Measurements from ENCODE around the gene MRFAP1. TPM values are rescaled to one million over a fixed set of nuclear protein-coding genes. Genes with fewer than 3 reads are reported as not detected.

The MRFAP1 gene
- total RNA-seq: 100 to 1,000 TPM; 185 to 378 (median 303) TPM

GRCh38 chr4:6640292-6641163 is at the start of gene MRFAP1:
TSS of gene MRFAP1 (plus strand) at chr4:6640685. CDS start at chr4:6640863, 178 bp downstream.
- WGBS, 10 experiments: 0% methylated on average over 1 to 35 of the region's 90 CpGs; no CpG with 5 or more reads in 3 of the 10 experiments
- H3K4me1 ChIP-seq (replicated peaks in 1 of 2): peaks cover 10 to 15% of the 10 kb centered on the region in 2 donors
- peak; percentile 78 to 93 (median 84) for ATAC-seq (replicated peaks in 6 of 8)
- H3K4me3 ChIP-seq: peak within 1 kb of the TSS; percentile 62 to 74 (median 69)
- in situ Hi-C loops (cut with MboI; ENCODE audit: low pct_unique_long_range_greater_than_20kb in 2 of 9, low sequenced_read_pairs in 9 of 9, unreplicated experiment in 9 of 9): no loop called here
- H3K27ac ChIP-seq: peak within 1 kb of the TSS; percentile 81 to 93

- no peak overlapping the region for H3K27ac ChIP-seq
- 43 to 92% (median 70%) methylated on average over 1 to 2 of the region's 9 CpGs; no CpG with 5 or more reads in 6 of the 10 experiments for WGBS, 10 experiments
- in situ Hi-C loops (cut with MboI; ENCODE audit: low pct_unique_long_range_greater_than_20kb in 2 of 9, low sequenced_read_pairs in 9 of 9, unreplicated experiment in 9 of 9): no loop called here
- ATAC-seq (replicated peaks in 6 of 8): peak in 7 of 8 experiments; percentile 11 to 87 (median 58)
- no peak overlapping the region for H3K4me3 ChIP-seq
- H3K4me1 ChIP-seq (replicated peaks in 1 of 2): no peaks in the 10 kb centered on the region
Measured at GRCh38 chr4:6591313-6591712, 49.2 kb upstream of the MRFAP1 start.

GRCh38 chr4:6591781-6592180 is 48.7 kb upstream of the MRFAP1 start:
- WGBS, 10 experiments: 0 to 100% (median 36%) methylated on average over 1 to 3 of the region's 9 CpGs; no CpG with 5 or more reads in 6 of the 10 experiments
- Histone ChIP-seq H3K4me3 (no peak overlapping the region), H3K4me1 (replicated peaks in 1 of 2) (no peaks in the 10 kb centered on the region), H3K27ac (no peak overlapping the region)
- ATAC-seq (replicated peaks in 6 of 8): peak in 1 of 8 experiments; percentile 21
- in situ Hi-C loops (cut with MboI; ENCODE audit: low pct_unique_long_range_greater_than_20kb in 2 of 9, low sequenced_read_pairs in 9 of 9, unreplicated experiment in 9 of 9): no loop called here

GRCh38 chr4:6592804-6593563 is 47.5 kb upstream of the MRFAP1 start:
- Histone ChIP-seq H3K27ac (no peak overlapping the region), H3K4me3 (no peak overlapping the region), H3K4me1 (replicated peaks in 1 of 2) (no peaks in the 10 kb centered on the region)
- WGBS, 10 experiments: 86 to 100% (median 90%) methylated on average over 1 to 4 of the region's 16 CpGs; no CpG with 5 or more reads in 5 of the 10 experiments
- in situ Hi-C loops (cut with MboI; ENCODE audit: low pct_unique_long_range_greater_than_20kb in 2 of 9, low sequenced_read_pairs in 9 of 9, unreplicated experiment in 9 of 9): no loop called here
- ATAC-seq (replicated peaks in 6 of 8): no peak

- in situ Hi-C loops (cut with MboI; ENCODE audit: low pct_unique_long_range_greater_than_20kb in 2 of 9, low sequenced_read_pairs in 9 of 9, unreplicated experiment in 9 of 9): no loop called here
- WGBS, 10 experiments: 95 to 100% (median 100%) methylated on average over 1 to 8 of the region's 22 CpGs; no CpG with 5 or more reads in 7 of the 10 experiments
- ATAC-seq (replicated peaks in 6 of 8): no peak
- H3K4me3 ChIP-seq: no peak overlapping the region
- H3K27ac ChIP-seq: no peak overlapping the region
- H3K4me1 ChIP-seq (replicated peaks in 1 of 2): no peaks in the 10 kb centered on the region
Measured at GRCh38 chr4:6594341-6594740, 46.1 kb upstream of the MRFAP1 start.

GRCh38 chr4:6594826-6595355 is 45.6 kb upstream of the MRFAP1 start:
- Histone ChIP-seq H3K4me3 (no peak overlapping the region), H3K27ac (no peak overlapping the region), H3K4me1 (replicated peaks in 1 of 2) (no peaks in the 10 kb centered on the region)
- WGBS, 10 experiments: 67 to 89% (median 84%) methylated on average over 1 to 5 of the region's 7 CpGs; no CpG with 5 or more reads in 6 of the 10 experiments
- in situ Hi-C loops (cut with MboI; ENCODE audit: low pct_unique_long_range_greater_than_20kb in 2 of 9, low sequenced_read_pairs in 9 of 9, unreplicated experiment in 9 of 9): no loop called here
- peak in 2 of 8 experiments; percentile 12 to 27 for ATAC-seq (replicated peaks in 6 of 8)

GRCh38 chr4:6595897-6596537 is 44.5 kb upstream of the MRFAP1 start:
- no peak overlapping the region for H3K4me3 ChIP-seq
- ATAC-seq (replicated peaks in 6 of 8): peak in 3 of 8 experiments; percentile 63 to 77 (median 73)
- in situ Hi-C loops (cut with MboI; ENCODE audit: low pct_unique_long_range_greater_than_20kb in 2 of 9, low sequenced_read_pairs in 9 of 9, unreplicated experiment in 9 of 9): no loop called here
- whole genome bisulfite sequencing, 10 experiments: 25 to 70% (median 39%) methylated on average over 2 to 3 of the region's 16 CpGs; no CpG with 5 or more reads in 7 of the 10 experiments
- H3K4me1 ChIP-seq (replicated peaks in 1 of 2): no peaks in the 10 kb centered on the region
- no peak overlapping the region for H3K27ac ChIP-seq

GRCh38 chr4:6596948-6597347 is 43.5 kb upstream of the MRFAP1 start:
- 100% methylated on average over 1 of the region's 17 CpGs; no CpG with 5 or more reads in 8 of the 10 experiments for WGBS, 10 experiments
- ATAC-seq (replicated peaks in 6 of 8): no peak
- H3K4me3 ChIP-seq: no peak overlapping the region
- no peak overlapping the region for H3K27ac ChIP-seq
- in situ Hi-C loops (cut with MboI; ENCODE audit: low pct_unique_long_range_greater_than_20kb in 2 of 9, low sequenced_read_pairs in 9 of 9, unreplicated experiment in 9 of 9): no loop called here
- no peaks in the 10 kb centered on the region for H3K4me1 ChIP-seq (replicated peaks in 1 of 2)

- Histone ChIP-seq H3K4me3 (no peak overlapping the region), H3K4me1 (replicated peaks in 1 of 2) (no peaks in the 10 kb centered on the region), H3K27ac (no peak overlapping the region)
- WGBS, 10 experiments: 38 to 100% (median 94%) methylated on average over 1 to 7 of the region's 10 CpGs; no CpG with 5 or more reads in 3 of the 10 experiments
- in situ Hi-C loops (cut with MboI; ENCODE audit: low pct_unique_long_range_greater_than_20kb in 2 of 9, low sequenced_read_pairs in 9 of 9, unreplicated experiment in 9 of 9): no loop called here
- ATAC-seq (replicated peaks in 6 of 8): no peak
Measured at GRCh38 chr4:6598127-6598526, 42.4 kb upstream of the MRFAP1 start.

GRCh38 chr4:6598641-6599040 is 41.8 kb upstream of the MRFAP1 start:
- 59 to 100% (median 74%) methylated on average over 1 to 9 of the region's 13 CpGs; no CpG with 5 or more reads in 5 of the 10 experiments for WGBS, 10 experiments
- in situ Hi-C loops (cut with MboI; ENCODE audit: low pct_unique_long_range_greater_than_20kb in 2 of 9, low sequenced_read_pairs in 9 of 9, unreplicated experiment in 9 of 9): no loop called here
- no peak for ATAC-seq (replicated peaks in 6 of 8)
- H3K4me1 ChIP-seq (replicated peaks in 1 of 2): no peaks in the 10 kb centered on the region
- no peak overlapping the region for H3K4me3 ChIP-seq
- H3K27ac ChIP-seq: no peak overlapping the region

- Histone ChIP-seq H3K4me3 (no peak overlapping the region), H3K27ac (no peak overlapping the region), H3K4me1 (replicated peaks in 1 of 2) (no peaks in the 10 kb centered on the region)
- 60 to 100% (median 85%) methylated on average over 1 to 2 of the region's 10 CpGs; no CpG with 5 or more reads in 4 of the 10 experiments for WGBS, 10 experiments
- in situ Hi-C loops (cut with MboI; ENCODE audit: low pct_unique_long_range_greater_than_20kb in 2 of 9, low sequenced_read_pairs in 9 of 9, unreplicated experiment in 9 of 9): no loop called here
- no peak for ATAC-seq (replicated peaks in 6 of 8)
Measured at GRCh38 chr4:6601661-6602250, 38.7 kb upstream of the MRFAP1 start.

GRCh38 chr4:6602289-6602688 is 38.2 kb upstream of the MRFAP1 start:
- in situ Hi-C loops (cut with MboI; ENCODE audit: low pct_unique_long_range_greater_than_20kb in 2 of 9, low sequenced_read_pairs in 9 of 9, unreplicated experiment in 9 of 9): no loop called here
- H3K4me1 ChIP-seq (replicated peaks in 1 of 2): no peaks in the 10 kb centered on the region
- no peak overlapping the region for H3K27ac ChIP-seq
- 60 to 100% (median 87%) methylated on average over 1 to 5 of the region's 6 CpGs; no CpG with 5 or more reads in 3 of the 10 experiments for WGBS, 10 experiments
- no peak for ATAC-seq (replicated peaks in 6 of 8)
- no peak overlapping the region for H3K4me3 ChIP-seq
